ENCODE data around the gene TFB1M.
"Not testable (repeated sequence)": the region's sequence is repeated elsewhere in the genome, so short reads cannot be mapped to it uniquely, and the experiment has no call there.

Gene TFB1M

GRCh38 chr6:155234687-155235086 is 79.6 kb downstream of the TFB1M start:
- Histone ChIP-seq H2AFZ (ENCODE audit: low read length) (no peak overlapping the region), H3K4me2 (ENCODE audit: low read depth, low read length) (no peak overlapping the region), H3K9me2 (replicated peaks; ENCODE audit: insufficient read depth, low read length) (no peaks in the 10 kb centered on the region), H3K36me3 (replicated peaks; ENCODE audit: insufficient read depth, low read length) (no peaks in the 10 kb centered on the region), H3K9ac (ENCODE audit: low read length) (no peak overlapping the region), H3K9me3 (replicated peaks; ENCODE audit: insufficient read depth, low read length) (no peaks in the 10 kb centered on the region), H3K4me1 (ENCODE audit: low read length) (no peaks in the 10 kb centered on the region), H3K27ac (ENCODE audit: low read length) (no peak overlapping the region), H3K27me3 (replicated peaks; ENCODE audit: insufficient read depth, low read length) (no peaks in the 10 kb centered on the region), H3F3A (ENCODE audit: insufficient read depth, low read length) (no peaks in the 10 kb centered on the region), H3K4me3 (ENCODE audit: low read length) (no peak overlapping the region), H3K79me2 (ENCODE audit: low read length) (no peaks in the 10 kb centered on the region), H4K20me1 (ENCODE audit: insufficient read depth, low read length) (no peaks in the 10 kb centered on the region)
- no peak for DNase-seq
- no peak for TF ChIP-seq EZH2phosphoT487 (IDR thresholded peaks at IDR 0.05; ENCODE audit: low read length)
- no peak for TF ChIP-seq EZH2 (optimal IDR thresholded peaks at IDR 0.05; ENCODE audit: low read depth, low read length)
- no peak for TF ChIP-seq CTCF (IDR thresholded peaks at IDR 0.05; ENCODE audit: low read length)

GRCh38 chr6:155234167-155234566 is 80.1 kb downstream of the TFB1M start:
- TF ChIP-seq CTCF (IDR thresholded peaks at IDR 0.05; ENCODE audit: low read length) (no peak), EZH2phosphoT487 (IDR thresholded peaks at IDR 0.05; ENCODE audit: low read length) (no peak), EZH2 (optimal IDR thresholded peaks at IDR 0.05; ENCODE audit: low read depth, low read length) (no peak)
- no peak for DNase-seq
- H3K4me3 ChIP-seq (ENCODE audit: low read length): no peak overlapping the region
- no peaks in the 10 kb centered on the region for H3K9me3 ChIP-seq (replicated peaks; ENCODE audit: insufficient read depth, low read length)
- no peaks in the 10 kb centered on the region for H3K9me2 ChIP-seq (replicated peaks; ENCODE audit: insufficient read depth, low read length)
- H3K4me2 ChIP-seq (ENCODE audit: low read depth, low read length): no peak overlapping the region
- H3K27ac ChIP-seq (ENCODE audit: low read length): no peak overlapping the region
- H3F3A ChIP-seq (ENCODE audit: insufficient read depth, low read length): no peaks in the 10 kb centered on the region
- no peaks in the 10 kb centered on the region for H3K4me1 ChIP-seq (ENCODE audit: low read length)
- no peak overlapping the region for H2AFZ ChIP-seq (ENCODE audit: low read length)
- H3K36me3 ChIP-seq (replicated peaks; ENCODE audit: insufficient read depth, low read length): no peaks in the 10 kb centered on the region
- no peaks in the 10 kb centered on the region for H4K20me1 ChIP-seq (ENCODE audit: insufficient read depth, low read length)
- H3K27me3 ChIP-seq (replicated peaks; ENCODE audit: insufficient read depth, low read length): no peaks in the 10 kb centered on the region
- no peaks in the 10 kb centered on the region for H3K79me2 ChIP-seq (ENCODE audit: low read length)
- H3K9ac ChIP-seq (ENCODE audit: low read length): no peak overlapping the region

- Histone ChIP-seq H3F3A (ENCODE audit: insufficient read depth, low read length) (no peaks in the 10 kb centered on the region), H3K36me3 (replicated peaks; ENCODE audit: insufficient read depth, low read length) (no peaks in the 10 kb centered on the region), H2AFZ (ENCODE audit: low read length) (no peak overlapping the region), H3K4me3 (ENCODE audit: low read length) (no peak overlapping the region), H3K4me1 (ENCODE audit: low read length) (no peaks in the 10 kb centered on the region), H3K9me3 (replicated peaks; ENCODE audit: insufficient read depth, low read length) (no peaks in the 10 kb centered on the region), H3K79me2 (ENCODE audit: low read length) (no peaks in the 10 kb centered on the region), H3K9ac (ENCODE audit: low read length) (no peak overlapping the region), H4K20me1 (ENCODE audit: insufficient read depth, low read length) (no peaks in the 10 kb centered on the region), H3K27me3 (replicated peaks; ENCODE audit: insufficient read depth, low read length) (no peaks in the 10 kb centered on the region), H3K4me2 (ENCODE audit: low read depth, low read length) (no peak overlapping the region), H3K27ac (ENCODE audit: low read length) (no peak overlapping the region), H3K9me2 (replicated peaks; ENCODE audit: insufficient read depth, low read length) (no peaks in the 10 kb centered on the region)
- DNase-seq: no peak
- TF ChIP-seq EZH2phosphoT487 (IDR thresholded peaks at IDR 0.05; ENCODE audit: low read length) (no peak), EZH2 (optimal IDR thresholded peaks at IDR 0.05; ENCODE audit: low read depth, low read length) (no peak), CTCF (IDR thresholded peaks at IDR 0.05; ENCODE audit: low read length) (no peak)
These were observed 81.4 kb downstream of the TFB1M start for GRCh38 chr6:155232848-155233247.

- not testable (repeated sequence) for H3K4me2 ChIP-seq (ENCODE audit: low read depth, low read length); H3K9ac ChIP-seq (ENCODE audit: low read length); H3K27ac ChIP-seq (ENCODE audit: low read length); H4K20me1 ChIP-seq (ENCODE audit: insufficient read depth, low read length); H3K4me3 ChIP-seq (ENCODE audit: low read length); H3K79me2 ChIP-seq (ENCODE audit: low read length); H3K36me3 ChIP-seq (replicated peaks; ENCODE audit: insufficient read depth, low read length); H3K9me2 ChIP-seq (replicated peaks; ENCODE audit: insufficient read depth, low read length); H3K27me3 ChIP-seq (replicated peaks; ENCODE audit: insufficient read depth, low read length); H3K9me3 ChIP-seq (replicated peaks; ENCODE audit: insufficient read depth, low read length); H2AFZ ChIP-seq (ENCODE audit: low read length); H3K4me1 ChIP-seq (ENCODE audit: low read length); H3F3A ChIP-seq (ENCODE audit: insufficient read depth, low read length); DNase-seq
These were observed 83.3 kb downstream of the TFB1M start for GRCh38 chr6:155230975-155231374.

Measured in MM.1S (cell line).